ENCODE data around the gene PPL. TPM values are rescaled to one million over a fixed set of nuclear protein-coding genes. Genes with fewer than 3 reads are reported as not detected.

The PPL gene
- total RNA-seq, 4 donors from 2014 or later, result 31.3 to 97.6 (median 59.5) TPM

GRCh38 chr16:4913130-4913773 is 23.7 kb downstream of the PPL start:
- DNase-seq (ENCODE audit: low spot score) (no peak), ATAC-seq (ENCODE audit: low FRiP score) (no peak)
- TF ChIP-seq CTCF (IDR thresholded peaks at IDR 0.05), result no peak

DNA sequence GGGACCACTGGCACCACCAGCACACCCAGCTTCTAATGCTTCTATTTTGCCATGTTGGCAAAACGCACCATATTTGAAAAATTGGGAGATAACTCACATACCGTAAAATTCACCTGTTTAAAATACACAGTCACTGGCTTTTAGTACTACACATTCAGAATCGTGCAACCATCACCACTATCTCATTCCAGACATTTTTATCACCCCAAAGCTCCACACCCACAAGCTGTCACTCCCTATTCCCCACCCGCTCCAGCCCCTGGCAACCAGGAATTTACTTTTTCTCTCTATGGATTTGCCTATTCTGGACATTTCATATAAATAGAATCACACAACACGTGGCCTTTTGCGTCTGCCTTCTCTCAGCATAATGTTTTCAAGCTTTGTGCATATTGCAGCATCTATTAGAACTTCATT is 25.0 kb downstream of the PPL start:
- no peak for DNase-seq (ENCODE audit: low spot score)
- TF ChIP-seq CTCF (IDR thresholded peaks at IDR 0.05), result no peak
- ATAC-seq (ENCODE audit: low FRiP score), result peak; percentile 55

DNA sequence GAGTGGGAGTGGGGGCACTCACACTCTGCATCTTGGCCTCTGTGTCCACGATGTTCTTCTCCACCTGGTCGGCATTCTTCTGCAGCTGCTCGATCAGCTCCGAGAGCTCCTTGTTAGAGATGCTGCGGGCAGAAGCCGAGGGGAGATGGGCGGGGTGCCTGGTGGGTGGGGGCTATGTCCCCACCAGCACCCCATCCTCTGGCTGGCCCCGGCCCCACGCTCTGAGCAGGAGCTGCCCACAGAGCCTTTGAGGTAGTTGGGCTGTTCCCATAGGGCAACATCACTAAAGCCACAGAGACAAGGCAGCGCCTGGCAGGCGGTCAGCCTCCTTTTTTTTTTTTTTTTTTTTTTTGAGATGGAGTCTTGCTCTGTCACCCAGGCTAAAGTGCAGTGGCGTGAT is 26.1 kb downstream of the PPL start:
- ATAC-seq (ENCODE audit: low FRiP score) (no peak), DNase-seq (ENCODE audit: low spot score) (no peak)
- no peak for TF ChIP-seq CTCF (IDR thresholded peaks at IDR 0.05)

GRCh38 chr16:4909825-4910224 is 27.1 kb downstream of the PPL start:
- TF ChIP-seq CTCF (IDR thresholded peaks at IDR 0.05), result no peak
- DNase-seq (ENCODE audit: low spot score) (no peak), ATAC-seq (ENCODE audit: low FRiP score) (no peak)

- DNase-seq (ENCODE audit: low spot score) (no peak), ATAC-seq (ENCODE audit: low FRiP score) (no peak)
- TF ChIP-seq CTCF (IDR thresholded peaks at IDR 0.05), result no peak
These were observed 28.0 kb downstream of the PPL start for GRCh38 chr16:4908854-4909401.

DNA sequence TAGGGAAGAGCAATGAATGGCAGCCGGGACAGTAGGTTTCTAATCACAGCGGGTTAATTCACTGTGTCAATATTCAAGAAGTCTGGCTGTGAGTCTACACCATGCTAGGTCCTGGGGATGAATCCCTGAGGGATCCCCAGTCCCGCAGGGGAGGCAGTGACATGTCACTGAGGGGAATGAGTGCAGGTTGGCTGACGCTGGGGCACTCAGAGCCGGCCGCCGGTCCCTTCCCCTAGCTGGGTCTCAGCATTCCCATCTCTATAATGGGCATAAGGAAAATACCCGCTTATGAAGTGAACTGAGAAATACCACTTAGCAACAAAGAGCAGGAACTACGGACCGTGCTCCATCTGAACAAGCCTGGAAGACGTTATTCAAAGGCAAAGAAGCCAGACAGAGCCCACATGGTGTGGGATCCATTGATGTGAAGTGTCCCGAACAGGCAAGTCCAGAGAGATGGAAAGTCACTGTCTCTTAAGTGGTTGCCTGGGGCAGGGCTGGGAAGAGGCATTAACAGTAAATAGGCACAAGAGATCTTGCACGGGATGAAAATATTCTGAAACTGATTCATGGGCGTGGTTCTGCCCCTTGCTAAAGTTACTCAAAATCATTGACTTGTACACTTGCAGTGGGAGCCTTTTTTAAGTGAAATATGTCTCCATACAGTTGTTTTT is 31.9 kb downstream of the PPL start:
- no peak for ATAC-seq (ENCODE audit: low FRiP score)
- TF ChIP-seq CTCF (IDR thresholded peaks at IDR 0.05), result no peak
- no peak for DNase-seq (ENCODE audit: low spot score)
